Liver (tissue), 9 donors: ENCODE measurements around the gene CCDC93. TPM values are rescaled to one million over a fixed set of nuclear protein-coding genes. Genes with fewer than 3 reads are reported as not detected.

ENCODE experiments used
- DNase-seq: peaks from one replicate; pipeline ENCODE4 v3.0.0-alpha.2; 2017; ENCODE audit warnings: low spot score
- H3K27ac ChIP-seq, 2 donors: one replicate each; pipeline ENCODE4 v1.7.0; 2013; ENCODE audit warnings: inconsistent platforms in 2 of 2, low read length in 2 of 2, control low read depth in 1 of 2, low read depth in 1 of 2, mild to moderate bottlenecking in 1 of 2
- H3K27me3 ChIP-seq, 4 donors: one replicate each; pipeline versions ENCODE4 v1.6.1 to v1.7.0; 2013; ENCODE audit warnings: low read length in 3 of 4, inconsistent platforms in 1 of 4, mild to moderate bottlenecking in 1 of 4, moderate library complexity in 1 of 4; ENCODE audit not compliant: control insufficient read depth in 4 of 4, insufficient read depth in 4 of 4
- H3K36me3 ChIP-seq, 4 donors: one replicate each; pipeline versions ENCODE4 v1.6.1 to v1.7.0; 2013; ENCODE audit warnings: low read length in 3 of 4, mild to moderate bottlenecking in 3 of 4, low read depth in 1 of 4, moderate library complexity in 1 of 4; ENCODE audit not compliant: control insufficient read depth in 4 of 4, insufficient read depth in 3 of 4
- H3K4me1 ChIP-seq, 4 donors: one replicate each; pipeline versions ENCODE4 v1.6.1 to v1.7.0; 2013; ENCODE audit warnings: low read length in 3 of 4, mild to moderate bottlenecking in 3 of 4, moderate library complexity in 1 of 4; ENCODE audit not compliant: control insufficient read depth in 4 of 4, insufficient read depth in 4 of 4
- H3K4me3 ChIP-seq, 3 donors: one replicate each; pipeline versions ENCODE4 v1.6.1 to v1.7.0; 2013; ENCODE audit warnings: low read length in 3 of 3, control low read depth in 1 of 3, low read depth in 1 of 3, mild to moderate bottlenecking in 1 of 3
- H3K9ac ChIP-seq, 2 donors: one replicate each; pipeline ENCODE4 v1.7.0; 2013; ENCODE audit warnings: low read length in 2 of 2, mild to moderate bottlenecking in 2 of 2, moderate library complexity in 2 of 2, control low read depth in 1 of 2, low read depth in 1 of 2
- H3K9me3 ChIP-seq, 4 donors: one replicate each; pipeline versions ENCODE4 v1.6.1 to v1.7.0; 2013; ENCODE audit warnings: low read length in 3 of 4; ENCODE audit not compliant: control insufficient read depth in 4 of 4
- ATF3 ChIP-seq: IDR thresholded peaks from 2 replicates; pipeline ENCODE4 v1.6.1; 2016; ENCODE audit warnings: antibody characterized with exemption
- EGR1 ChIP-seq, 2 donors: IDR thresholded peaks; 2 replicates each; pipeline ENCODE4 v1.6.1; 2016 to 2018; ENCODE audit warnings: antibody characterized with exemption in 2 of 2, low read depth in 2 of 2
- FOXA2 ChIP-seq: IDR thresholded peaks from 2 replicates; pipeline ENCODE4 v1.6.1; 2016; ENCODE audit warnings: antibody characterized with exemption
- GABPA ChIP-seq, 2 donors: IDR thresholded peaks in 1 of 2; conservative IDR thresholded peaks in 1 of 2; 2 replicates each; pipeline ENCODE4 v1.6.1; 2016; ENCODE audit warnings: antibody characterized with exemption in 2 of 2, mild to moderate bottlenecking in 1 of 2, moderate library complexity in 1 of 2
- HNF4A ChIP-seq, 2 donors: conservative IDR thresholded peaks; 2 replicates each; pipeline ENCODE4 v1.6.1; 2016; ENCODE audit warnings: antibody characterized with exemption in 2 of 2, mild to moderate bottlenecking in 2 of 2
- JUND ChIP-seq, 2 donors: IDR thresholded peaks; 2 replicates each; pipeline ENCODE4 v1.6.1; 2016; ENCODE audit warnings: antibody characterized with exemption in 2 of 2
- NR2F2 ChIP-seq: IDR thresholded peaks from 2 replicates; pipeline ENCODE4 v1.6.1; 2016; ENCODE audit warnings: antibody characterized with exemption
- REST ChIP-seq: IDR thresholded peaks from 2 replicates; pipeline ENCODE4 v1.6.1; 2016; ENCODE audit warnings: antibody characterized with exemption, mild to moderate bottlenecking
- RXRA ChIP-seq, 2 donors: IDR thresholded peaks; 2 replicates each; pipeline ENCODE4 v1.6.1; 2017 to 2018; ENCODE audit warnings: antibody characterized with exemption in 2 of 2, mild to moderate bottlenecking in 1 of 2
- SP1 ChIP-seq: IDR thresholded peaks from 2 replicates; pipeline ENCODE4 v1.6.1; 2018; ENCODE audit warnings: antibody characterized with exemption, mild to moderate bottlenecking
- YY1 ChIP-seq: IDR thresholded peaks from 2 replicates; pipeline ENCODE4 v1.6.1; 2016; ENCODE audit warnings: antibody characterized with exemption, mild to moderate bottlenecking
- WGBS: extraction: QIAGEN DNeasy Blood & Tissue Kit; methylation state at CpG from one replicate; pipeline ENCODE4 v1.1.7; 2013; 5-methylcytosine and 5-hydroxymethylcytosine counted together
- polyA plus RNA-seq, 2 donors: library from polyadenylated mRNA; stranded (reverse) in 1 of 2; unstranded in 1 of 2; fragments of 200-250 nt in 1 of 2; fragments of >200 nt in 1 of 2; fragmentation: Nextera tagmentation in 1 of 2; extraction: Ambion mirVana in 1 of 2; gene quantifications; one replicate each; pipeline versions ENCODE4 v1.2.1 to v1.2.3, GENCODE V29; 2013 to 2015
- total RNA-seq, 2 donors: library from RNA; depleted of rRNA; stranded (reverse); fragments of >200 nt; gene quantifications; one replicate each; pipeline ENCODE4 v1.2.3, GENCODE V29; 2014
- TF ChIP-seq, protein P1 (sequence below): IDR thresholded peaks from 2 replicates; pipeline ENCODE4 v1.6.1; 2016; ENCODE audit warnings: antibody characterized with exemption
- TF ChIP-seq, protein P2 (sequence below): IDR thresholded peaks from 2 replicates; pipeline ENCODE4 v1.6.1; 2016; ENCODE audit warnings: antibody characterized with exemption
- donor health status: healthy.
- donor health status: healthy.
- donor health status: healthy.
- donor health status: healthy.
- donor health status: healthy.

Gene CCDC93
- total and polyA plus RNA-seq, 4 donors = 4.0 to 14.2 (median 8.5) TPM

DNA sequence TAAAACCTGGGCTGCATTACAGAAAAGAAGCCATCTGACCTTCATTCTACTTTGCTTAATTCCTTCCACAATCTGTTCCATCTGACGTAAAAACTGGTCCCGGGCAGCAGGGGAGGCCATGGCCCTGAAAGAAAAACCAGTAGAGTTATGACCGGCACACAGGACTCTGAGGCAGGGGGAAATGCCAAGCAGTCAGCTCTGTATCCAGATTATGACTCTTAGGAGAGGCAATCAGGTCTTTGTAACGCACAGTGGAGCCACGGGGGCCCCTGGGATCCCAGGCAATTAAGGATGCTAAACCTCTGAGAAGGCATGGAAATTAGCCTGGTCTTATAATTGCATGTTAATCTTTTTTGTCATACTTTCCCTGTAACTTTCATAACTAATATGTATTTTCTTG is 78.4 kb downstream of the CCDC93 start:
- Histone ChIP-seq H3K27me3 (no peaks in the 10 kb centered on the region), H3K36me3 (peaks cover 6 to 85% (median 65%) of the 10 kb centered on the region in 4 donors), H3K4me3 (no peak overlapping the region), H3K9ac (no peak overlapping the region), H3K4me1 (no peaks in the 10 kb centered on the region), H3K27ac (no peak overlapping the region), H3K9me3 (no peaks in the 10 kb centered on the region)
- TF ChIP-seq EGR1 (IDR thresholded peaks at IDR 0.05; ENCODE audit: low read depth in 2 of 2) = no peak
- TF ChIP-seq, protein P1, sequence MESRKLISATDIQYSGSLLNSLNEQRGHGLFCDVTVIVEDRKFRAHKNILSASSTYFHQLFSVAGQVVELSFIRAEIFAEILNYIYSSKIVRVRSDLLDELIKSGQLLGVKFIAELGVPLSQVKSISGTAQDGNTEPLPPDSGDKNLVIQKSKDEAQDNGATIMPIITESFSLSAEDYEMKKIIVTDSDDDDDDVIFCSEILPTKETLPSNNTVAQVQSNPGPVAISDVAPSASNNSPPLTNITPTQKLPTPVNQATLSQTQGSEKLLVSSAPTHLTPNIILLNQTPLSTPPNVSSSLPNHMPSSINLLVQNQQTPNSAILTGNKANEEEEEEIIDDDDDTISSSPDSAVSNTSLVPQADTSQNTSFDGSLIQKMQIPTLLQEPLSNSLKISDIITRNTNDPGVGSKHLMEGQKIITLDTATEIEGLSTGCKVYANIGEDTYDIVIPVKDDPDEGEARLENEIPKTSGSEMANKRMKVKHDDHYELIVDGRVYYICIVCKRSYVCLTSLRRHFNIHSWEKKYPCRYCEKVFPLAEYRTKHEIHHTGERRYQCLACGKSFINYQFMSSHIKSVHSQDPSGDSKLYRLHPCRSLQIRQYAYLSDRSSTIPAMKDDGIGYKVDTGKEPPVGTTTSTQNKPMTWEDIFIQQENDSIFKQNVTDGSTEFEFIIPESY = no peak
- no peak for TF ChIP-seq HNF4A (conservative IDR thresholded peaks at IDR 0.05)
- TF ChIP-seq JUND (IDR thresholded peaks at IDR 0.05) = no peak
- TF ChIP-seq YY1 = no peak
- TF ChIP-seq RXRA (IDR thresholded peaks at IDR 0.05) = no peak
- no peak for TF ChIP-seq SP1
- no peak for TF ChIP-seq ATF3
- TF ChIP-seq NR2F2 = no peak
- no peak for TF ChIP-seq REST
- WGBS = 95% methylated on average over 5 of the region's 5 CpGs
- no peak for DNase-seq

- no peak for TF ChIP-seq GABPA (IDR thresholded peaks at IDR 0.05 in 1 of 2, conservative IDR thresholded peaks at IDR 0.05 in 1 of 2)
- TF ChIP-seq, protein P2, sequence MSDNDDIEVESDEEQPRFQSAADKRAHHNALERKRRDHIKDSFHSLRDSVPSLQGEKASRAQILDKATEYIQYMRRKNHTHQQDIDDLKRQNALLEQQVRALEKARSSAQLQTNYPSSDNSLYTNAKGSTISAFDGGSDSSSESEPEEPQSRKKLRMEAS = no peak
- no peak for TF ChIP-seq REST
- no peak for TF ChIP-seq EGR1 (IDR thresholded peaks at IDR 0.05; ENCODE audit: low read depth in 2 of 2)
- no peak for TF ChIP-seq FOXA2
- no peak for TF ChIP-seq JUND (IDR thresholded peaks at IDR 0.05)
- TF ChIP-seq YY1 = no peak
- no peak for TF ChIP-seq ATF3
- no peak for TF ChIP-seq HNF4A (conservative IDR thresholded peaks at IDR 0.05)
- DNase-seq = no peak
- Histone ChIP-seq H3K27ac (no peak overlapping the region), H3K4me3 (no peak overlapping the region), H3K36me3 (peaks cover 4 to 82% (median 64%) of the 10 kb centered on the region in 4 donors), H3K4me1 (no peaks in the 10 kb centered on the region), H3K9ac (no peak overlapping the region), H3K9me3 (no peaks in the 10 kb centered on the region), H3K27me3 (no peaks in the 10 kb centered on the region)
- WGBS = 71% methylated on average over 5 of the region's 5 CpGs
These were observed 80.0 kb downstream of the CCDC93 start for GRCh38 chr2:117933884-117934354.
